Measurements from ENCODE around the gene AGBL2.
"Not testable (repeated sequence)": the region's sequence is repeated elsewhere in the genome, so short reads cannot be mapped to it uniquely, and the experiment has no call there.

Gene AGBL2

DNA sequence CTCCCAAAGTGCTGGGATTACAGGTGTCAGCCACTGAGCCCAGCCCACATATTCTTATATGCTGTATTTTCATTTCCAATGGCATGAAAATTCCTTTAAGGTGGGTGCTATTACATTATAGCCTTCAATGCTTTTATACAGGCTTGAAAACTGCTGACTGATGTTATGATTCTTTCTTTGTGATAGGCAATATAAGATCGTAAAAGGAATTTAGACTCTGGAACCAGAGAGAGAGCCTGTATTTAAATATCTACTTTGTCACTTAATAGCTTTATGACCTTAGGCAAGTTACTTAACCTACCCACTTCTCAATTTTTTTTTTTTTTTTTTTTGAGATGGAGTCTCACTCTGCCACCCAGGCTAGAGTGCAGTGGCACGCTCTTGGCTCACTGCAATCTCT is 26.2 kb downstream of the AGBL2 start:
- DNase-seq = no peak

DNA sequence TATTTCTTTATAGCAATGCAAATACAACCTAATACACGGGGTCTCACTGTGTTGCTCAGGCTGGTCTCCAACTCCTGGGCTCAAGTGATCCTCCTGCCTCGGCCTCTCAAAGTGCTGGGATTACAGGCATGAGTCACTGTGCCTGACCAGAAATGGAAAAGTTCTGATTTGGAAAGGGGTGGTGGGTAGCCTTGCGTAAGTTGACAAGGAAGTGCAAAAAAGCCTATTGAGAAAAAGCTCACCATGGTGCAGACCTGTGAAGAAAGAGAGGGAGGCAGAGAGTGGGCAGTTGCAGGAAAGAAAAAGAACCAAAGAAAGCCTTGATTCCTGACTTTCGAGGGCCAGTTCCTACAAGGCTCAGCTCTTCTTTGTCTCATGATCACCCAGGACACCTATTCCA is 27.1 kb downstream of the AGBL2 start:
- DNase-seq = no peak

DNA sequence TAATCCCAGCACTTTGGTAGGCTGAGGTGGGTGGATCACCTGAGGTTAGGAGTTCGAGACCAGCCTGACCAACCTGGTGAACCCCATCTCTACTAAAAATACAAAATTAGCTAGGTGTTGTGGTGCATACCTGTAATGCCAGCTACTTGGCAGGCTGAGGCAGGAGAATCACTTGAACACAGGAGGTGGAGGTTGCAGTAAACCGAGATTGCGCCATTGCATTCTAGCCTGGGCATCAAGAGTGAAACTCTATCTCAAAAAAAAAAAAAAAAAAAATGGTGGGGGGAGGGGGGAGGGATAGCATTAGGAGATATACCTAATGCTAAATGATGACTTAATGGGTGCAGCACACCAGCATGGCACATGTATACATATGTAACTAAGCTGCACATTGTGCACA is 28.5 kb downstream of the AGBL2 start:
- DNase-seq = not testable (repeated sequence)

DNA sequence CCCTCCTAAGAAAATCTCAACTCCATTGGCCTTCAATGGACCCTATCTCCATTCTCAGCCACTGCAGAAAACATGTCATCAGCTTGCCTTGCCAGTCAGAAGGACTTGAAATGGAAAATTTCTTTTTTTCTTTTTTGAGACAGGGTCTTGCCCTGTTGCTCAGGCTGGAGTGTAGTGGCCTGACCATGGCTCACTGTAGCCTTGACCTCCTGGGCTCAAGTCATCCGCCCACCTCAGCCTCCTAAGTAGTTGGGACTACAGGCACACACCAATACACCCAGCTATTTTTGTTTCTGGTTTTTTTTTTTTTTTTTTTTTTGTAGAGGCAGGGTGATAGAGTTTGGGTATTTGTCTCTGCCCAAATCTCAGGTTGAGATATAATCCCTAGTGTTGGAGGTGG is 29.0 kb downstream of the AGBL2 start:
- no peak for DNase-seq

DNA sequence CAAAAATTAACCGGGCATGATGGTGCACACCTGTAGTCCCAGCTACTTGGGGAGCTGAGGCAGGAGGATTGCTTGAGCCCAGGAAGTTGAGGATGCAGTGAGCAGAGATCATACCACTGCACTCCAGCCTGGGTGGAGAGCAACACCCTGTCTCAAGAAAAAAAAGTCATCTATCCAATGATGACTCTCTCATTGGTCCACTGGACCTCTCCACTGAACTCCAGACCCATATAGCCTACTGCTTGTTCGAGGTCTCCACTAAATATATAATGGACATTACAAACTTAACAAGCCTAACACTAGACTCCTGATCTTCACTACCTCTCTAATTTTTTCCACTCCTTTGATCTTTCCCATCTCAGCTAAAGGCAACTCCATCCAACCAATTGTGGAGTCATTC is 39.3 kb downstream of the AGBL2 start:
- no peak for DNase-seq

DNA sequence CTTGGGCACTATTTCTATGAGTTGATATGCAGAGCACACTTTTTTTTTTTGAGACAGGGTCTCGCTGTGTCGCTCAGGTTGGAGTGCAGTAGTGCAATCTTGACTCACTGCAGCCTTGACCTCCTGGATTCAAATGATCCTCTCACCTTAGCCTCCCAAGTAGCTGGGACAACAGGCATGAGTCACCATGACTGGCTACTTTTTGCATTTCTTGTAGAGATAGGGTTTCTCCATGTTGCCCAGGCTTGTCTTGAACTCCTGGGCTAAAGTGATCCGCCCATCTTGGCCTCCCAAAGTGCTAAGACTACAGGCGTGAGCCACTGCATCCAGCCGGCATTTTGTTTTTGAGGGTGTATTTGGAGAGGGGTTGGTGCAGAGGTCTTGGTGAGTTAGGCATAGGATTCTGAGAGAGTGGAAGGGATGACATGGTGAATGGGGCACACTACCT is 42.9 kb downstream of the AGBL2 start:
- peak; percentile 26 for DNase-seq

DNA sequence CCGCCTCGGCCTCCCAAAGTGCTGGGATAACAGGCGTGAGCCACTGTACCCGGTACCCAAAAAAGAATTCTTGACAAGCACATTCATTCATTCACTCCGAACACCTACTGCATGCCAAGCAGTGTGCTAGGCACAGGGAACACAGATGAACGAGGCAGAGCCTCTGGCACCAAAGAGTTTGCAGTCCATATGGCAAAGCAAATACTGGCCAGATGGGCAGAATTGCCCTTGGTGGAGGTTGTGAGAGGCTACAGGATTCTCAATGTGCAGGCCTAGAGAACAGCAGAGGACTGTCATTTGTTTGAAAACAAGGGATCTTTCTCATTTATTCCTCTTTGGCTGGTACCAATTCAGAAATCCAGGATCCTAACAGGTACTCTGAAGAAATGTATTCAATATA is 45.3 kb downstream of the AGBL2 start:
- DNase-seq = no peak

DNA sequence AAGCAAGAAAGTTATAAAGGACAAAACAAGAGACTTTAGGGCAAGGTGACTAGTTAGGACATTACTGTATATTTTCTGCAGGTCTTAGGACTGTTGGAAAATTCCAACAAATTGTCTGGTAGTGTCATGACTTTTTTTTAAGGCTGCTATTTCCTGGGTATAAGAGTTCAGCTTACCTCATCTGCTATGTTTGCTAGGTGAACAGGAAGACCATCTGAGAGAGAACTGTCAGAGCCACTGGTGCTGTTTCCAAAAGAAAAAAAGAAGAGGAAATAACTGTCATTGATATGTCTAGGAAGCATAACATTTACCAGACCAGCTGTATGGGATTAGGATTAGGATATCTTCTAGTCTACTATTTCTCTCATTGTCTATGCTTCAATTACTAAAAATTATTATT is 46.5 kb downstream of the AGBL2 start:
- no peak for DNase-seq

DNA sequence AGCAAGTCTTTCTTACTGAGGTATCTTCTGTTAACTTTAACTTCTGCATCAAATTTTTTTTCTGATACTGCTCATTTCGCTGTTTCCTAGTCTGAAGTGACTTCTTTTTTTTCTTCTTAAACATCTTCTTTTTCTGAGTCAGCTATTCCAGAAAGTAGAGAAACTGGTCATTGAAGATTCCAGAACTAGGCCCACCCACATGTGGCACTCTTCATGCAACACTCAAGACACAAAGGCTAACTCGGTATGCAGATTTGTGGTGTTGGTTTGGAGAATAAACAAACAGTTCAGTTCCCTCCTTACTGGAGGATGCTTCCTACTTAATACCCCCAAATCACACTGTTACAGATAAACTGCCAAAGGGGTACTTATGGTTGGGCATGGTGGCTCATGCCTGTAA is 47.6 kb downstream of the AGBL2 start:
- DNase-seq = no peak

DNA sequence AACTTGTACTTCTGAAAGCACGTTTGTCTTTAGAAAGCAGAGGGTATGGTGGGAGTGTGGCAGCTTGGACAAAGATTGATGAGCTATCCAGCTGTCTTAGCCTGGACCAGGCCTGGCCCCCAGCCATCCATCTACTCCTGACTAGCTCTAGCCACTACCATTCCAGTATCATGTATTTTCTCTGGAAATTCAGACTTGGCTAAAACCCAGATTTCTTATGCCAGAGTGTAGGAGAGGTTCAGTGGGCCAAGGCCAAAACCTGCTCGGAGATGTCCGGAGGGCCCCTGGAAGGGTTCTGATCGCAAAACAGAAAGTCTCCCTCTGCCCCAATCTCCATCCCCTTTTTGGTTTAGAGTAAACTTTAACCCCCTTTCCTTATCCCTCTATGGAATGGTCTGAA is 48.0 kb downstream of the AGBL2 start:
- no peak for DNase-seq

DNA sequence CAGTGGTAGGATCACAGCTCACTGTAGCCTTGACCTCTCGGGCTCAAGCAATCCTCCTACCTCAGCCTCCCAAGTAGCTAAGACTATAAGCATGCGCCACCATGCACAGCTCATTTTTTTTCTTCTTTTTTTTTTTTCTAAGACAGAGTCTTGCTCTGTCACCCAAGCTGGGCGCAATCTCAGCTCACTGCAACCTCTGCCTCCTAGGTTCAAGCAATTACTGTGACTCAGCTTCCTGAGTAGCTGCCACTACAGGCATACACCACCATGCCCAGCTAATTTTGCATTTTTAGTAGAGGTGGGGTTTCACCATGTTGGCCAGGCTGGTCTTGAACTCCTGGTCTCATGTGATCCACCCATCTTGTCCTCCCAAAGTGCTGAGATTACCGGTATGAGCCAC is 50.2 kb downstream of the AGBL2 start:
- DNase-seq = peak; percentile 45

DNA sequence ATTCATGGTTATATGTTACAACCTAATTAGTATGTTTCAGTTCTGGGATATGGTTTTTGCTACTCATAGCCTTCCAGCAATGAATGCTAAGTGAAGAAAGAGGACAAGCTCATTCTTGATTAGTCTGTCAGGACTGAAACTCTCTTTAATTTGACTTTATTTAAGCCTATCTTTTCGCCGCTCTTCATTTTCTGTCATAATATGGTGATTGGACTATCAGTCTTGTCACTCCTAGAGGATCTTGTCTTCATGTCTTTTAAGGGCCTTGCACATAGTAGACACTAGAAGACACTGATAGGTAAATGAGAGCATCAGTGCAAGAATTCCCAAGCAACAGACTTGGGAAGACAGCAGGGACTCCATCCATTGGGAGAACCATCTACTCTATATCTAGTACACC is 53.9 kb downstream of the AGBL2 start:
- no peak for DNase-seq

DNA sequence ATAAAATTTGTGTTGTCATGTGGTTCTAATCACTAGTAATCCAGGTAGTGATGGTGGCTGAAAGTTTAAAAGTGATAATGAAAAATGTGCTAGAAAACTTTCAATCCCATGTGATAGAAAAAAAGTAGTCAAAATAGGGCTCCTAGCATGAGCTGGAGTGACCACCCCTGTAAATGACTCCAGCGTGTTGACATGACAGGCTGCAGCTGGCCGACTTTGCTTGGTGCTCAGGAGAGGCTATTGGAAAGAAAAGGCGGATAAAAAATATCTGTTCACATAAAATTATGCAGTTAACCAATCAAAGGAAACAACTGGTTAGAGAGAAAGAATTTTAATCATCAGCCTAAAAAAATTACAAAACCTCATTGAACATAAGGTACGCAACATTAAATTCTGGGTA is 55.9 kb downstream of the AGBL2 start:
- no peak for DNase-seq

DNA sequence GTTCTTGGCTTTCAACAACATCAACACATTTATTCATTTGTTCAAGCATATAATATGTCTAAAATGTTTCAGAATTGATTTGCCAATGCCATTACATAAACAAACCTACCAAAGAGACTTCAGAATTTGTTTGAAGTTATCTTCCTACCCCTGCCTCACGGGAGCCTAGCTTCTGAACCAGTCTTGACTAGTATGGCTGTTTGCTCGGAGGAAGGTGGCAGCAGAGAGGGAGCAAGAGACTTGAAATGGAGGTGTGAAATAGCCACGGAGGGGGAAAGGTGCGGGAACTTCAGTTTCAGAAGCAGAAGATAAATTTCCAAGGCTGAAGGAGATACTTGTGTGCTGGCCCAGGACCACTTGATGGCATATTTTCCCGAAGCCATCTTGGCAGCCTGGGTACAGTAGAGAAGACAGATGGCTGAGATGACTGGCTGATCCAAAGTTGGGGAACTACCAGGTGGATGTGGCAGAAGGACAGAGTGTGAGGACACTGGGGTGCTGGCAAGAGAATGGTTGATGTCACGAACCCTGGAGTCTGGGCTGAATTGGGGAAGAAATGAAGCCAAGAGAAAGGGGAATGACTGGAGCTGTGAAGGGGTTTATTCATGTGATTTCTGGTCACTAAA is 58.8 kb downstream of the AGBL2 start:
- DNase-seq = no peak

DNA sequence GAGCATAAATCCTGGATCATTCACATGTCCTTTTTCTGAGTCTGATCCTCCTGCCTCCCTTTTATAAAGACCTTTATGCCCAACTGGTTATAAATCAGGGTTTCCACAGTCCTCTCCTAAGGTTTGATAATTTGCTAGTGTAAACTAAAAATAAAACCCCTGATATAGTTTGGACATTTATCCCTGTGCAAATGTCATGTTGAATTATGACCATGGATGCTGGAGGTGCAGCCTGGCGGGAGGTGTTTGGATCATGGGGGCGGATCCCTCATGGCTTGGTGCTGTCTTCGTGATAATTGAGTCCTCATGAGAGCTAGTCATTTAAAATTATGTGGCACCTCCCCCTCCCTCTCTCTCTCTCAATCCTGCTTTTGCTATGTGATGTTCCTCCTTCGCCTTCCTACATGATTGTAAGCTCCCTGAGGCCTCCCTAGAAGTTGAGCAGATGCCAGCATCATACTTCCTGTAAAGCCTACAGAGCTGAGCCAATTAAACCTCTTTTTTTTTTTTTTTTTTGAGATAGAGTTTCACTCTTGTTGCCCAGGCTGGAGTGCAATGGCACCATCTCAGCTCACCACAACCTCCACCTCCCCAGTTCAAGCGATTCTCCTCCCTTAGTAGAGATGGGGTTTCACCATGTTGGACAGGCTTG is 63.2 kb downstream of the AGBL2 start:
- DNase-seq = no peak

DNA sequence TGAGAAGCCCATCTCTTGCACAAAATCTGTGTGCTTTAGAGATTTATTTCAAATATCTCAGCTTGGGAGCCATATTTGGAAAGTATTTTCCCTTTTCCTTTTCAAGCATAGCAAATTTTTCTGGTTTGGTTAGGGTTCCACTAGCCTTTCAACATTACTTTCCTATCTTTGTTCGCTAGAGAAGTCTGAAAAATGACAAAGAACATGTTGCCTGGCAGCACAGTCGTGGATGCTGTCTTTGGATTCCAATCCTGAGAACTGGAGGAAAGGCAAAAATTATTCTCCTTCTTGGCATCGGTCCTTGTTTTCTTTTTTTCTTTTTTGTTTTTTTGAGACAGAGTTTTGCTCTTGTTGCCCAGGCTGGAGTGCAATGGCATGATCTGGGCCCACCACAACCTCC is 65.9 kb downstream of the AGBL2 start:
- DNase-seq = no peak

DNA sequence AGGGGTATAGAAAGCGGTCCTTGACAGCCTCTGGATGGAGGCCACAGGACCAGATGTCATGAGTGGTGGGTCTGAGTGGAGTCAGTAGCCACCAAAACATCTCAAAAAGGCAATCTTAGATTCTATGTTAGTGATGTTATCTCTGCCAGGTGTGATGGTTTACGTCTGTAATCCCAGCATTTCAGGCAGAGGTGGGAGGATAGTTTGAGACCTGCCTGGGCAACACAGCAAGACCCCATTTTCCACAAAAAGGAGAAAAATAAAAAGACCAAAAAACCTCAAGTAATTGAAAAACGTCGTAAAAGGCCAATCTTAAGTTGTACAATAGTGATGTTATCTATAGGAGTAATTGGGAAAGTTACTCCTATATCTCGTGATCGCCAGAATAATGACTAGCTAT is 69.2 kb downstream of the AGBL2 start:
- DNase-seq = no peak

DNA sequence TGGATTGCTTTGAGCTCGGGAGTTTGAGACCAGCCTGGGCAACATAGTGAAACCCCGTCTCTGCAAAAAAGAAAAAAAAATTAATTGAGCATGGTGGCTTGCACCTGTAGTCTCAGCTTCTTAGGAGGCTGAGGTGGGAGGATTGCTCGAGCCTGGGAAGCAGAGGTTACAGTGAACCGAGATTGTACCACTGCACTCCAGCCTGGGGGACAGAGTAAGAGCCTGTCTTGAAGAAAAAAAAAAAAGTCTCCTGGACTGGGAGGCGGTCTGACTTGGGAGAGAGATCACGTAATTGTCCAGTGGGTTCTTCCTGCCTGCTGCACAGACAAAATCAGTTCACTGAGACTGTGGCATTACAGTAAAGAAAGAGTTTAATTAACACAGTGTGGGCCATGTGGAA is 69.7 kb downstream of the AGBL2 start:
- no peak for DNase-seq

DNA sequence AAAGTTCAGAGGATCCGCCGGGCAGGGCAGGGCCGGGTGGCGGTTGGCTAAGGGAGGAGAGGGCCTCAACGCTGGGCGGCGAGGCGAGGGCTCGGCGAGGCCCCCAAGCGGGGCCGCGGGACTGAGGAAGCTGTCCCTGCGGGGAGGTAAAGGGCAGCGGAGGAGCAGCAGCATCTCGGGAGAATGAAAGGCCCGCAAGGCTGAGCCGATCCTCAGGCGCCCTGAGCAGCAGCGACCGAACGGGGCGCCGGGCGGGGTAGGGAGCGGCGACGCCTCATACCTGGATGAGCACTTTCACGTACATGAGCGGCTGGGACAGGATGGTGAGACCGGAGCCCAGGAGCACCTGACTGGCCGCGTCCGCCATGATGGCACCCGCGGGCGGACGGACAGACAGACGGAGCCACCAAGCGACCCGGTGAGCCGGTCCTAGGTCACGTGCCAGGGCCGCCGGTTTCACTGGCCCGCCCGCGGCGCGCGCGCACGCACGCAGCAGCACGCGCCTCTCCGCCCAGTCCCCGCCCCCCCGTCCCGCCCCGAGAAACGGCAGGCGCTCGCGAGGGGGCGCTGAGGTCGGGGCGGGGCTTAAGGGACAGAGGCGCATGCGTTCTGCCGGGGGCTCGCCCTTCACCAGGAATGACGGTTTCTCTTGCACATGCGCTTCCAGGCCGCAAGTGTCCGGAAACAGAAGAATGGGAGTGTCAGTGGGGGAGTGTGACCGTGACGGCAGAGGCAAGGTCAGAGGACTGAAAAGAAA is 72.9 kb downstream of the AGBL2 start, which contains the start of gene MTCH2:
MTCH2 (minus strand) TSS at position 461 of the 757 bp plus-strand sequence; CDS start at position 367, 94 bp downstream.
- peak; percentile 98 for DNase-seq

DNA sequence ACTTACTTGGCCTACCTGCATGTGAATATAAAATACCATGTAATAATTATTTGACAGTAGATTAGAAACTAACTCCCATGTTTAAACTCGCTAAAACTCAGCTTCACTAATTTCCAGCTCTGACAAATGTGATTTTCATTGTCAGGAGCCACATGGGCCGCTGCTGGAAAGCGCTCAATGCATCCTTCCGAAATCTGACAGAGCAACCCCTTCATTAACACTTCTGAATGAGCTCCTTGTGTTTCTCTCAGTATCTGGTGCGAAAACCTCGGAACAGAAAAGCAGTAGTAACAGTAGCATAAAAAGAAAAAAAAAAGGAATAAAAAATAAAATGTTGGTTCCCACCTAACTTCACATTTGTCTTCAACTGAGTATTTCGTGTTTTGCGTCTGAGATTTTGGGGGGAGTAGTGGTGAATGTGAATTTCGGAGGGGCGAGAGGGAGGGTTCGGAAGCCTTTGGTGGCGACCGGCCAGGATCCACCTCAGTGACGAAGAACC is 73.5 kb downstream of the AGBL2 start:
- DNase-seq = no peak

DNA sequence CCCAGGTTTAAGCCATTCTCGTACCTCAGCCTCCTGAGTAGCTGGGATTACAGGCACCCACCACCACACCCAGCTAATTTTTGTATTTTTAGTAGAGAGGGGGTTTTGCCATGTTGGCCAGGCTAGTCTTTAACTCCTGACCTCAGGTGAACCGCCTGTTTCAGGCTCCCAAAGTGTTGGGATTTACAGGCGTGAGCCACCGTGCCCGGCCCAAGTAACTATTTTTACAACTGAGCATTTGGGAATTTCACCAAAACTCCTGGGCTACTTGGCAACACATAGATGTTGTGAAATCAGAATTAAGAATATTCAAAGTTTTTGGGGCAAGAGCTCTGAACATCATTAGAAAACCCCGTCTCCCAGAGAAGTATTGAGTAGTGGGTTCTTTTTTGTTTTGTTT is 74.7 kb downstream of the AGBL2 start:
- DNase-seq = not testable (repeated sequence)

DNA sequence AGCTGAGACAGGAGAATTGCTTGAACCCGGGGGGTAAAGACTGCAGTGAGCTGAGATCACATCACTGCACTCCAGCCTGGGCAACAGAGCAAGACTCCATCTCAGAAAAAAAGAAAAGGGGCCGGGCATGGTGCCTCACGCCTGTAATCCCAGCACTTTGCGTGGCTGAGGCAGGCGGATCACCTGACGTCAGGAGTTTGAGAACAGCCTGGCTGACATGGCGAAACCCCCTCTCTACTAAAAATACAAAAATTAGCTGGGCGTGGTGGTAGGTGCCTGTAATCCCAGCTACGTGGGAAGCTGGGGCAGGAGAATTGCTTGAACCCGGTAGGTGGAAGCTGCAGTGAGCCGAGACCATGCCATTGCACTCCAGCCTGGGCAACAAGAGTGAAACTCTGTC is 78.8 kb downstream of the AGBL2 start:
- DNase-seq = not testable (repeated sequence)

DNA sequence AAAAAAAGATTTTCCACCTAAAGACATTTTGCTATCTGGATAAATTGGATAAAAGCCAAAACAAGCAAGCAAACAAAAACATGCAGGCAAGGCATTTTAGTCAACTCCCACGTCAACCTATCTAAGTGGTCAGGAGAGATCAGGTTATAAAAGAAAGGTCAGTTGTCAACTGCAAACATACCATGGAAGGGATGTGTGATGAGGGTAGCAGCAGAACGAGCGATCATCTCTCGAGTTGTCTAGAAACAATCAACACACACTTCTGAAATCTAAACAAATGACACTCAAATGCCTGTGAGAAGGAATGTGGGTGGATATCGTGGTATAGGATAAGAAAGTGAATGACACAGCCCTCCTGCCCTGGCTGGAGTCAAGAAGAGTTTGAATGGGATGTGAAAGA is 83.7 kb downstream of the AGBL2 start:
- DNase-seq = no peak

DNA sequence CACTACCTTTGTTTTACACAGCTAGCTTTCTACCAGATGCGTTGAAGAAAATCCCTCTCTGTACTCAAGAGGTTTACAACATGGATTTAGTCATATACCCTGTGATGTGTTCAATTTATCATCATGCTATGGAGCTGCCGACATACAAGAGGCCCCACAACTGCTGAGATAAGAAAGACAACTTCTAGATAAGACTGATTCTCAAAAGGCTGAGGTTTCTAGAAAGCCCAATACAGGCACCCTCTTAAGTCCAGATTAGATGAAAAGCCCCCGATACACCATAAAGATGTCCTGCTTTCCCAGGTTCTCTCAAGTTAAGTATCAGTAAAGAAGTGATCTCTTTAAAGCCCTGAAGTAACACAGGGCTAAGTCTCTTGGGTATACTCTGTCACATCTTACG is 87.1 kb downstream of the AGBL2 start:
- DNase-seq = no peak
